ENCODE measurements around the gene SUV39H2.
"Not testable (repeated sequence)": the region's sequence is repeated elsewhere in the genome, so short reads cannot be mapped to it uniquely, and the experiment has no call there.

SUV39H2 gene

DNA sequence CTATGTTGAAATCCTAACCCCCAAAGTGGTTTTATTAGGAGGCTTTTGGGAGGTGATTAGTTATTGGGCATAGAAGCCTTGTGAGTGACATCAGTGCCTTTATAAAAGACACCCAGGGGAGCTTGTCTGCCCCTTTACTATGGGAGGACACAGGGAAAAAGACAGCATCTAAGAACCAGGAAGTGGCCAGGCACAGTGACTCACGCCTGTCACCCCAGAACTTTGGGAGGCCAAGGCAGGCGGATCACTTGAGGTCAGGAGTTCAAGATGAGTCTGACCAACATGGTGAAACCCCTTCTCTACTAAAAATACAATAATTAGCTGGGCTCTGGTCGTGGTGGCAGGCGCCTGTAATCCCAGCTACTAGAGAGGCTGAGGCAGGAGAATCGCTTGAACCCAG is 60.3 kb downstream of the SUV39H2 start:
- DNase-seq (ENCODE audit: low read depth), result not testable (repeated sequence)

DNA sequence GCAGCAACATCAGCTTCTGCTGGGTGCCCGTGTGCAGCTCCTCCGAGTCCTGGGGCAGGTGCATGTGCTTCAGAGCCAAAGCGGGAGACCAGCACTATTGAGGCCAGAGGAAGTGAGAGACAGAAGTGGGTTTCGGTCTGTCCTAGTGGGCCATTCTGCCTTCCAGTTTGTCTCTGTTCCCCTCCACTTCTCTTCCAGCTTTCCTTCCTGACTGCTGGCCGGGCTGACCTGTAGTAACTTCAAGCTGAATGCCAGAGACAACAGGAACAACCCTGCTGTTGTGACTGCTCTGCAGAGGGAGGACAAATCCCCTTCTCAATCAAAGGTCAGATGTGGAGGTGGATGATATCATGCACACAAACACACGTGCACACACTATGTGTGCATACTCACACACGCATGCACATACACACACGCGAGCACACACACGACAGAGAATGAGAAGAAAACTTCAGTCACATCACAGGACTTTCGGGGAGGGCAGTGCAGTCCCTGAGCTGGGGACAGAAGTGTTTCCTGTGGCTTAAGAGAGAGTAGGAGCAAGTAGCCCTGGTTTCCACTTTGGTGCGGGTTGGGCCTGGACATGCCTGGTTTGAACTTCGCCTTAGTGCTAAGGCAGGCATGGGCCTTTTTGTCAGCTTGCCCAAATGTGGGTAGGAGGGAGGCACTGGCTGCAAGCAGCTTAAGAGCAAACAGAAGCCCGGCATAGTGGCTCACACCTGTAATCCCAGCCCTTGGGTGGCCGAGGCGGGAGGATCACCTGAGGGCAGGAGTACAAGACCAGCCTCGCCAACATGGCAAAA is 63.7 kb downstream of the SUV39H2 start:
- DNase-seq (ENCODE audit: low read depth), result not testable (repeated sequence)

DNA sequence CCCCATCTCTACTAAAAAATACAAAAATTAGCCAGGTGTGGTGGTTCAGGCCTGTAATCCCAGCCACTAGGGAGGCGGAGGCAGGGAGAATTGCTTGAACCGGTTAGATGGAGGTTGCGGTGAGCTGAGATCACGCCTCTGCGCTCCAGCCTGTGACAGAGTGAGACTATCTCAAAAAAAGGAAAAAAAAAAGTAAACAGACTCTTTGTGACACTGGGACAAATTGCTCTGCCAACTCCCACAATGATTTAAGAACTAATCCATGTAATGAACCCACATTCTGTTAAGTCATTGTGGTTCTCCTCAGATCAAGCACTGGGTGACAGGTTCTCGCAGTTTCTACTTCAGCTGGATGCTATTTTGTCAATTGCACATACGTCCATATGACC is 64.3 kb downstream of the SUV39H2 start:
- not testable (repeated sequence) for DNase-seq (ENCODE audit: low read depth)

DNA sequence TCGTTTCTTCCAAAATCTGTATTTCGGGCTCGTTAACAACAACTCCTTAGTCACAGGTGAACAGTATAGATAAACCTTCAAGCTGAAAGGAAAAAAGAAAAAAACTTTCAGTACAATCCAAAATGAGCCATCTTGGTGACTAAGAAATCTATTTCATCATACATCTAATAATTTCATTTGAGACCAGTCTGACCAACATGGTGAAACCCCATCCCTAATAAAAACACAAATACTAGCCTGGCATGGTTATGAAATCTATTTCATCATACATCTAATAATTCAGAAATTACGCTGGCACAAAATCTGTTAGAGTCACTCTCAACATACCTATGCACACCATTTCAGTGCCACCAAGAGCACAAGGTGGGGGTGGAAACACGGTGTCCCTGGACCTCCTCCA is 66.4 kb downstream of the SUV39H2 start:
- DNase-seq (ENCODE audit: low read depth), result no peak

DNA sequence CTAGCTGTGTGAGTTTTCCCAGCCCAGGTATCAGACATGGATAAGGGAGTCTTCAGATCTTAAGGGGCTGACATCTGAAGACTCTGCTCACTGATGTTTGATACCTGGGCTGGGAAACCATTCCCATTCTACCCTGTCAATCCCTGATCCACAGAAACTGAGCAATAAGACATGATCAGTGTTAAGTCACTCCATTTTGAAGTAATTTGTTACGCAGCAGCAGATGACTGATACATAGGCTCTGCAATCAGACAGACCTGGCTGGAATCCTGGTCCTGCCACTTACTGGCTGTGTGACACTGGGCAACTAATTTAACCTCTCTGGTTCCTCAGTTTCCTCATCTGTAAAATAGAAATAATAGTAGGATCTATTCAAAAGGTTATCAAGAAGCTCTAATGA is 68.6 kb downstream of the SUV39H2 start:
- no peak for DNase-seq (ENCODE audit: low read depth)

DNA sequence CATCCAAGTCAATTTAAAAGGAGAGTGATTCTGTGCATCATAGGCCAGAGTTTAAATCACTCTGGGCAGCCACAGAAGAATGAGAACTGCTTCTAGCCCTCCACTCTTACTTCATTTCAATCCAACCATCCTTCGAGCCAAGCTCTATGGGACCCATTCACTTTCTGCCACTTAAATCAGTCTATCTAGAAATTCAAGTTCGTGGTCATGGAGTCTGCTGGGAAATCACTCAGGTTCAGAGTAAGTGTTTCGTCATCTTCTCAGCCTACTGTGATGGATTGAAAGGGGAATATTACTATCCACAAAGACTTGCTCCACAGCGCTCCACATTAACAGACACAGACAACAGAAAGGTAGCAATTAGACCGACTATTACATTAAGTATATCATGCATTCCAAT is 70.6 kb downstream of the SUV39H2 start:
- DNase-seq (ENCODE audit: low read depth), result no peak

DNA sequence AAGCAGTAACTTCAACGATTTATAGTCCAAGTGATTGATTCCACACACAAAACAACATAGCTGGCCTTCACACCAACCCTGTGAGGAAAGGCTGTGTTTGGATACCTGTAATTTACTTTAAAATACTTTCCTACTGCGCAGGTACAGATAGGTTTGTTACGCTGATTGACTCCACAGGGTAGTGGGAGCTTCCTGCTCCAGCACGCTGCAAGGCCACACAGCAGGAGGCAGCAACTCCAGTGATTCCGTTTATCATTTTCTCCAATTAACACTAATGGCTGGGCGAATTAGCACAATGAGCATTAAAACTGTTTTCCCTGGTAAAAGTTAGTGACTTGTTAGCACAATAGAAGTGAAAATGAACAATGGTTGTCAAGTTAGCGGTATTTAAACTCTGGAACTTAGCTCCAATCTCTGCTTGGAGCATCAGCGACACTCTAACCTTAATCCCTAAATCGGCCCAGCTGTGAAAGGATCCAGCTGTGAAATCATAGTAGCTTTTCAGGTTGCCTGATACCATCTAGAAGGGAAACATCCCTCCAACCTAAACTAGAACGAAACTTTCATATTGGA is 74.3 kb downstream of the SUV39H2 start:
- DNase-seq (ENCODE audit: low read depth), result no peak

DNA sequence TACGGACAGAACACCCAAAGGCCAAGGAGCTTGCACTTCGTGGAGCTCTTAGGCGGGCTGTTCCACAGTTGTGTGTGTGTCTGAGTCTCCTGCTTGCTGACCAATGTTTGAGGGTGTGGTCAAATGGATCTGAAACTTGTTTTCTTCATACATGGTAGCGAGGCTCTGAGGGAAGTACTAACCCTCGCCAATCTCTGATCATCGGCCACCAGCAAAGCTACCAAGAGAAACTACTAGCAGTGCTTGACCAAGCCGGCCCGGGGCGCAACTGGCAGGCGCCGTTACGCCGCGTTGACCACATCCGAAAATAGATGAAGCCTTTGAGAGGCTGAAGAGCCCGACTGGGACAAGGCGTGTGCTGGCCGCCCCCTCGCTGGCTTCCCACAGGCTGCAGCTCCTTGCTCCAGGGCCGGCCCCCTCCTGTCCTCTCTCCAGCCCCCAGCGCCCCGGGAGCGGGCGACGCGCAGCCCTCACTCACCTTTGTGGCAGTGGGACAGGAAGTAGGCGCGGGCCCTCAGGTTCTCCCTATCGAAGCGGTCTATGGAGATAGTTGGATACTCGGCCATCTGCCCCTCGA is 74.8 kb downstream of the SUV39H2 start:
- no peak for DNase-seq (ENCODE audit: low read depth)
